Neural cell (in vitro differentiated cells): ENCODE data around the gene MYO1H. TPM values are rescaled to one million over a fixed set of nuclear protein-coding genes. Genes with fewer than 3 reads are reported as not detected.
"Not testable (repeated sequence)": the region's sequence is repeated elsewhere in the genome, so short reads cannot be mapped to it uniquely, and the experiment has no call there.

Experiments
- H2AFZ ChIP-seq: fragments of 200-600, 300-800 bp; sonication (generic), shearing (Covaris generic); 2 replicates; pipeline ENCODE4 v1.6.0; 2014; ENCODE audit warnings: low read depth, mild to moderate bottlenecking, antibody characterized with exemption, low read length, moderate library complexity
- H3F3A ChIP-seq: fragments of 200-600 bp; shearing (Covaris generic); 2 replicates; pipeline ENCODE4 v1.6.1; 2016; ENCODE audit warnings: mild to moderate bottlenecking, moderate library complexity, mixed read lengths, antibody characterized with exemption, low read length; ENCODE audit not compliant: insufficient read depth, poor library complexity, severe bottlenecking
- H3K27ac ChIP-seq: fragments of 200-600, 300-800 bp; sonication (generic), shearing (Covaris generic); 2 replicates; pipeline ENCODE4 v1.5.1; 2014; ENCODE audit warnings: mild to moderate bottlenecking, low read length, moderate library complexity
- H3K27me3 ChIP-seq: fragments of 300-800, 200-600 bp; sonication (generic), shearing (Covaris generic); 2 replicates; pipeline ENCODE4 v1.6.0; 2014; ENCODE audit warnings: mild to moderate bottlenecking, low read depth, low read length, moderate library complexity; ENCODE audit not compliant: insufficient read depth
- H3K36me3 ChIP-seq: fragments of 300-800, 200-600 bp; sonication (generic), shearing (Covaris generic); 2 replicates; pipeline ENCODE4 v1.5.1; 2014; ENCODE audit warnings: mild to moderate bottlenecking, antibody characterized with exemption, low read length, moderate library complexity; ENCODE audit not compliant: insufficient read depth
- H3K4me2 ChIP-seq: fragments of 300-800, 200-600 bp; sonication (generic), shearing (Covaris generic); 2 replicates; pipeline ENCODE4 v1.6.0; 2014; ENCODE audit warnings: mild to moderate bottlenecking, low read length
- H3K4me3 ChIP-seq: fragments of 300-800, 200-600 bp; sonication (generic), shearing (Covaris generic); 2 replicates; pipeline ENCODE4 v1.5.1; 2014; ENCODE audit warnings: mild to moderate bottlenecking, low read length, moderate library complexity
- H3K79me2 ChIP-seq: fragments of 200-600 bp; shearing (Covaris generic); replicated peaks from 2 replicates; pipeline ENCODE4 v1.6.0; 2014; ENCODE audit warnings: mild to moderate bottlenecking, low read length, moderate library complexity; ENCODE audit not compliant: insufficient read depth
- H3K9ac ChIP-seq: fragments of 300-800, 200-600 bp; sonication (generic), shearing (Covaris generic); 2 replicates; pipeline ENCODE4 v1.6.1; 2016; ENCODE audit warnings: mild to moderate bottlenecking, low read length, mixed read lengths
- H3K9me2 ChIP-seq: fragments of 200-600 bp; shearing (Covaris generic); 2 replicates; pipeline ENCODE4 v1.6.1; 2016; ENCODE audit warnings: mild to moderate bottlenecking, low read length, mixed read lengths; ENCODE audit not compliant: insufficient read depth
- H3K9me3 ChIP-seq: fragments of 200-600, 300-800 bp; sonication (generic), shearing (Covaris generic); 2 replicates; pipeline ENCODE4 v1.6.1; 2016; ENCODE audit warnings: mild to moderate bottlenecking, mixed run types, low read length, moderate library complexity, mixed read lengths
- H4K20me1 ChIP-seq: fragments of 200-600 bp; shearing (Covaris generic); 2 replicates; pipeline ENCODE4 v1.6.1; 2016; ENCODE audit warnings: mild to moderate bottlenecking, mixed run types; ENCODE audit not compliant: insufficient read depth
- EP300 ChIP-seq: fragments of 450-650 bp; conservative IDR thresholded peaks from 2 replicates; pipeline ENCODE4 v1.6.1; 2014; ENCODE audit warnings: antibody characterized with exemption, mild to moderate bottlenecking, moderate library complexity; ENCODE audit not compliant: poor library complexity, severe bottlenecking
- POLR2AphosphoS5 ChIP-seq: IDR thresholded peaks from 2 replicates; pipeline ENCODE4 v1.6.1; 2012
- TAF1 ChIP-seq: IDR thresholded peaks from 2 replicates; pipeline ENCODE4 v1.6.1; 2012; ENCODE audit warnings: low read depth
- polyA plus RNA-seq: library from polyadenylated mRNA; depleted of rRNA; stranded (reverse); fragments of >200 nt; gene quantifications from 2 replicates; pipeline ENCODE4 v1.2.3, GENCODE V29; 2014
- TF ChIP-seq, protein P1 (sequence below): IDR thresholded peaks from 2 replicates; pipeline ENCODE4 v1.6.1; 2012; ENCODE audit warnings: borderline replicate concordance

Gene MYO1H
- polyA plus RNA-seq, 1 donor from 2014 or later = 10.6 TPM

GRCh38 chr12:109309381-109310246, 38.1 kb upstream of the MYO1H start:
- Histone ChIP-seq H3K9ac (no peak overlapping the region), H2AFZ (no peak overlapping the region), H3K27me3 (peaks cover 32% of the 10 kb centered on the region)

GRCh38 chr12:109310247-109311125, 37.2 kb upstream of the MYO1H start:
- Histone ChIP-seq H3K9ac (no peak overlapping the region), H4K20me1 (no peaks in the 10 kb centered on the region), H3K9me3 (no peaks in the 10 kb centered on the region), H3K4me3 (peak overlapping the region; percentile 67), H3K9me2 (no peaks in the 10 kb centered on the region), H3F3A (no peaks in the 10 kb centered on the region), H3K79me2 (no peaks in the 10 kb centered on the region), H3K27ac (no peak overlapping the region), H3K4me2 (peak overlapping the region; percentile 51), H3K36me3 (no peaks in the 10 kb centered on the region), H2AFZ (no peak overlapping the region), H3K27me3 (peaks cover 32% of the 10 kb centered on the region)
- TF ChIP-seq POLR2AphosphoS5 (peak; percentile 23), EP300 (no peak)

More at GRCh38 chr12:109309381-109310246, 38.1 kb upstream of the MYO1H start:
- Histone ChIP-seq H3K4me3 (peak overlapping the region; percentile 67), H3K27ac (no peak overlapping the region), H3K9me2 (no peaks in the 10 kb centered on the region), H3K79me2 (no peaks in the 10 kb centered on the region), H3K9me3 (no peaks in the 10 kb centered on the region), H4K20me1 (no peaks in the 10 kb centered on the region), H3F3A (no peaks in the 10 kb centered on the region), H3K4me2 (peak overlapping the region; percentile 51), H3K36me3 (no peaks in the 10 kb centered on the region)
- TF ChIP-seq TAF1 = no peak

DNA sequence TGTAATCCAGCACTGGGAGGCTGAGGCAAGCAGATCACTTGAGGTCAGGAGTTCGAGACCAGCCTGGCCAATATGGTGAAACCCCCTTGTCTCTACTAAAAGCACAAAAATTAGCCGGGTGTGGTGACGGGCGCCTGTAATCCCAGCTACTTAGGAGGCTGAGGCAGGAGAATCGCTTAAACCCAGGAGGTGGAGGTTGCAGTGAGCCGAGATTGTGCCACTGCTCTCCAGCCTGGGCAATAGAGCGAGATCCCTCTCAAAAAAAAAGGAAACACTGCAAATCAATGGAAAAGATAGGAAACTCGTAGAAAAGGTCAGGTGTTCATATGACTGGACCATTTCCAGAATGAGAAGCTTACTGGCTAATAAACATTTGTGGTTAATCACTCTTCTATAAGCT, 26.4 kb upstream of the MYO1H start:
- not testable (repeated sequence) for H3K36me3 ChIP-seq, H3F3A ChIP-seq, H3K4me2 ChIP-seq, H3K9me3 ChIP-seq, H3K27ac ChIP-seq, H3K79me2 ChIP-seq, H3K9ac ChIP-seq, H3K9me2 ChIP-seq, H2AFZ ChIP-seq, H3K27me3 ChIP-seq, H4K20me1 ChIP-seq, H3K4me3 ChIP-seq

DNA sequence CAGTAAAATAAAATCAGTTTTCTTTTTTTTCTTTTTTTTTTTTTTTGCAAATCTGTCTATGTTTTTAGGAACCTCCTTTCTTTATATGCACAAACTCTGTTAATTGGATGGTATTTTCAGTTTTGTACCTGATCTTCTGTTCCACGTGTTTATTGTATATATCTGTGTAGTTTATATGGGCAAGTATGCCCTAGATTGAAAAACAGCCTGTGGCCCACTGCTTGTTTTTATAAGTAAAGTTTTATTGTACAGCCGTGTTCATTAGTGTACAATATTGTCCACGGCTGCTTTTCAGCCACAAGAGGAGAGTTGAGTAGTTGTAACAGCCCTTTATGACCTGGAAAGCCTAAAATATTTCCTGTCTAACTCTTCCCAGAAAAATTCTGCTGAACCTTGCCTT, 18.7 kb upstream of the MYO1H start:
- Histone ChIP-seq H3K27ac (no peak overlapping the region), H3K27me3 (no peaks in the 10 kb centered on the region), H3K36me3 (no peaks in the 10 kb centered on the region), H3F3A (peaks cover 4% of the 10 kb centered on the region), H3K79me2 (no peaks in the 10 kb centered on the region), H2AFZ (no peak overlapping the region), H3K4me3 (no peak overlapping the region), H4K20me1 (no peaks in the 10 kb centered on the region), H3K9me3 (no peaks in the 10 kb centered on the region), H3K9me2 (no peaks in the 10 kb centered on the region), H3K9ac (no peak overlapping the region), H3K4me2 (no peak overlapping the region)
- TF ChIP-seq, protein P1, sequence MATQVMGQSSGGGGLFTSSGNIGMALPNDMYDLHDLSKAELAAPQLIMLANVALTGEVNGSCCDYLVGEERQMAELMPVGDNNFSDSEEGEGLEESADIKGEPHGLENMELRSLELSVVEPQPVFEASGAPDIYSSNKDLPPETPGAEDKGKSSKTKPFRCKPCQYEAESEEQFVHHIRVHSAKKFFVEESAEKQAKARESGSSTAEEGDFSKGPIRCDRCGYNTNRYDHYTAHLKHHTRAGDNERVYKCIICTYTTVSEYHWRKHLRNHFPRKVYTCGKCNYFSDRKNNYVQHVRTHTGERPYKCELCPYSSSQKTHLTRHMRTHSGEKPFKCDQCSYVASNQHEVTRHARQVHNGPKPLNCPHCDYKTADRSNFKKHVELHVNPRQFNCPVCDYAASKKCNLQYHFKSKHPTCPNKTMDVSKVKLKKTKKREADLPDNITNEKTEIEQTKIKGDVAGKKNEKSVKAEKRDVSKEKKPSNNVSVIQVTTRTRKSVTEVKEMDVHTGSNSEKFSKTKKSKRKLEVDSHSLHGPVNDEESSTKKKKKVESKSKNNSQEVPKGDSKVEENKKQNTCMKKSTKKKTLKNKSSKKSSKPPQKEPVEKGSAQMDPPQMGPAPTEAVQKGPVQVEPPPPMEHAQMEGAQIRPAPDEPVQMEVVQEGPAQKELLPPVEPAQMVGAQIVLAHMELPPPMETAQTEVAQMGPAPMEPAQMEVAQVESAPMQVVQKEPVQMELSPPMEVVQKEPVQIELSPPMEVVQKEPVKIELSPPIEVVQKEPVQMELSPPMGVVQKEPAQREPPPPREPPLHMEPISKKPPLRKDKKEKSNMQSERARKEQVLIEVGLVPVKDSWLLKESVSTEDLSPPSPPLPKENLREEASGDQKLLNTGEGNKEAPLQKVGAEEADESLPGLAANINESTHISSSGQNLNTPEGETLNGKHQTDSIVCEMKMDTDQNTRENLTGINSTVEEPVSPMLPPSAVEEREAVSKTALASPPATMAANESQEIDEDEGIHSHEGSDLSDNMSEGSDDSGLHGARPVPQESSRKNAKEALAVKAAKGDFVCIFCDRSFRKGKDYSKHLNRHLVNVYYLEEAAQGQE = no peak
